Measurements from ENCODE around the gene MRPS23.
"Not testable (repeated sequence)": the region's sequence is repeated elsewhere in the genome, so short reads cannot be mapped to it uniquely, and the experiment has no call there.

MRPS23 gene

GRCh38 chr17:57849163-57849873, 526 bp downstream of the MRPS23 start:
- Histone ChIP-seq H3K36me3 (ENCODE audit: insufficient read depth, low read length) (peaks cover 22% of the 10 kb centered on the region), H3K9ac (ENCODE audit: low read depth, low read length) (peak overlapping the region; percentile 77), H3K4me3 (ENCODE audit: low read length) (peak overlapping the region; percentile 82), H3K4me1 (ENCODE audit: insufficient read depth, low read length) (peaks cover 10% of the 10 kb centered on the region), H3K27ac (ENCODE audit: low read depth, low read length) (peak overlapping the region; percentile 42), H3K9me3 (ENCODE audit: insufficient read depth, low read depth, low read length) (no peaks in the 10 kb centered on the region), H3K27me3 (ENCODE audit: insufficient read depth, low read length) (no peaks in the 10 kb centered on the region)
- WGBS, result 17% methylated on average over 27 of the region's 27 CpGs

- not testable (repeated sequence) for H3K4me1 ChIP-seq (ENCODE audit: insufficient read depth, low read length); H3K27ac ChIP-seq (ENCODE audit: low read depth, low read length); H3K27me3 ChIP-seq (ENCODE audit: insufficient read depth, low read length); H3K9me3 ChIP-seq (ENCODE audit: insufficient read depth, low read depth, low read length); H3K4me3 ChIP-seq (ENCODE audit: low read length); H3K9ac ChIP-seq (ENCODE audit: low read depth, low read length)
- H3K36me3 ChIP-seq (ENCODE audit: insufficient read depth, low read length), result peaks cover 30% of the 10 kb centered on the region
- 91% methylated on average over 24 of the region's 32 CpGs for WGBS
Observed at GRCh38 chr17:57846056-57846945, 3.5 kb downstream of the MRPS23 start.

- 100% methylated on average over 1 of the region's 1 CpG for whole genome bisulfite sequencing
- H3K27ac ChIP-seq (ENCODE audit: low read depth, low read length), result no peak overlapping the region
- H3K4me1 ChIP-seq (ENCODE audit: insufficient read depth, low read length), result no peaks in the 10 kb centered on the region
- H3K9me3 ChIP-seq (ENCODE audit: insufficient read depth, low read depth, low read length), result no peaks in the 10 kb centered on the region
- no peak overlapping the region for H3K4me3 ChIP-seq (ENCODE audit: low read length)
- peaks cover 55% of the 10 kb centered on the region for H3K36me3 ChIP-seq (ENCODE audit: insufficient read depth, low read length)
- no peaks in the 10 kb centered on the region for H3K27me3 ChIP-seq (ENCODE audit: insufficient read depth, low read length)
- H3K9ac ChIP-seq (ENCODE audit: low read depth, low read length), result no peak overlapping the region
Observed at GRCh38 chr17:57842280-57842679, 7.6 kb downstream of the MRPS23 start.

GRCh38 chr17:57839571-57839923, 10.3 kb downstream of the MRPS23 start:
- 95% methylated on average over 6 of the region's 6 CpGs for WGBS
- H3K9ac ChIP-seq (ENCODE audit: low read depth, low read length), result no peak overlapping the region
- no peaks in the 10 kb centered on the region for H3K9me3 ChIP-seq (ENCODE audit: insufficient read depth, low read depth, low read length)
- no peaks in the 10 kb centered on the region for H3K27me3 ChIP-seq (ENCODE audit: insufficient read depth, low read length)
- no peaks in the 10 kb centered on the region for H3K4me1 ChIP-seq (ENCODE audit: insufficient read depth, low read length)
- H3K27ac ChIP-seq (ENCODE audit: low read depth, low read length), result no peak overlapping the region
- no peak overlapping the region for H3K4me3 ChIP-seq (ENCODE audit: low read length)
- peaks cover 45% of the 10 kb centered on the region for H3K36me3 ChIP-seq (ENCODE audit: insufficient read depth, low read length)

GRCh38 chr17:57838857-57839570, 10.8 kb downstream of the MRPS23 start:
- no peak overlapping the region for H3K27ac ChIP-seq (ENCODE audit: low read depth, low read length)
- no peak overlapping the region for H3K9ac ChIP-seq (ENCODE audit: low read depth, low read length)
- no peaks in the 10 kb centered on the region for H3K27me3 ChIP-seq (ENCODE audit: insufficient read depth, low read length)
- H3K36me3 ChIP-seq (ENCODE audit: insufficient read depth, low read length), result peaks cover 43% of the 10 kb centered on the region
- H3K4me3 ChIP-seq (ENCODE audit: low read length), result no peak overlapping the region
- H3K9me3 ChIP-seq (ENCODE audit: insufficient read depth, low read depth, low read length), result no peaks in the 10 kb centered on the region
- 77% methylated on average over 6 of the region's 6 CpGs for WGBS
- H3K4me1 ChIP-seq (ENCODE audit: insufficient read depth, low read length), result no peaks in the 10 kb centered on the region

GRCh38 chr17:57838453-57838852, 11.4 kb downstream of the MRPS23 start:
- Histone ChIP-seq H3K27ac (ENCODE audit: low read depth, low read length) (no peak overlapping the region), H3K9me3 (ENCODE audit: insufficient read depth, low read depth, low read length) (no peaks in the 10 kb centered on the region), H3K27me3 (ENCODE audit: insufficient read depth, low read length) (no peaks in the 10 kb centered on the region), H3K4me3 (ENCODE audit: low read length) (no peak overlapping the region), H3K36me3 (ENCODE audit: insufficient read depth, low read length) (peaks cover 42% of the 10 kb centered on the region), H3K9ac (ENCODE audit: low read depth, low read length) (no peak overlapping the region), H3K4me1 (ENCODE audit: insufficient read depth, low read length) (no peaks in the 10 kb centered on the region)
- 96% methylated on average over 4 of the region's 4 CpGs for WGBS

GRCh38 chr17:57835333-57835900, 14.4 kb downstream of the MRPS23 start:
- Histone ChIP-seq H3K4me3 (ENCODE audit: low read length) (no peak overlapping the region), H3K9ac (ENCODE audit: low read depth, low read length) (no peak overlapping the region), H3K36me3 (ENCODE audit: insufficient read depth, low read length) (peaks cover 27% of the 10 kb centered on the region), H3K27me3 (ENCODE audit: insufficient read depth, low read length) (no peaks in the 10 kb centered on the region), H3K4me1 (ENCODE audit: insufficient read depth, low read length) (peaks cover 9% of the 10 kb centered on the region), H3K9me3 (ENCODE audit: insufficient read depth, low read depth, low read length) (no peaks in the 10 kb centered on the region), H3K27ac (ENCODE audit: low read depth, low read length) (no peak overlapping the region)
- 89% methylated on average over 2 of the region's 2 CpGs for WGBS

GRCh38 chr17:57834146-57834741, 15.6 kb downstream of the MRPS23 start:
- no peak overlapping the region for H3K9ac ChIP-seq (ENCODE audit: low read depth, low read length)
- H3K27ac ChIP-seq (ENCODE audit: low read depth, low read length), result no peak overlapping the region
- WGBS, result 76% methylated on average over 13 of the region's 13 CpGs
- H3K27me3 ChIP-seq (ENCODE audit: insufficient read depth, low read length), result no peaks in the 10 kb centered on the region
- peaks cover 17% of the 10 kb centered on the region for H3K36me3 ChIP-seq (ENCODE audit: insufficient read depth, low read length)
- H3K9me3 ChIP-seq (ENCODE audit: insufficient read depth, low read depth, low read length), result no peaks in the 10 kb centered on the region
- H3K4me1 ChIP-seq (ENCODE audit: insufficient read depth, low read length), result peaks cover 9% of the 10 kb centered on the region
- no peak overlapping the region for H3K4me3 ChIP-seq (ENCODE audit: low read length)

GRCh38 chr17:57833179-57833939, 16.5 kb downstream of the MRPS23 start:
- WGBS, result 9% methylated on average over 13 of the region's 13 CpGs
- no peaks in the 10 kb centered on the region for H3K27me3 ChIP-seq (ENCODE audit: insufficient read depth, low read length)
- H3K4me1 ChIP-seq (ENCODE audit: insufficient read depth, low read length), result peaks cover 9% of the 10 kb centered on the region
- H3K36me3 ChIP-seq (ENCODE audit: insufficient read depth, low read length), result peaks cover 8% of the 10 kb centered on the region; the same call in 1 of the 2 replicates
- no peak overlapping the region for H3K9ac ChIP-seq (ENCODE audit: low read depth, low read length)
- no peaks in the 10 kb centered on the region for H3K9me3 ChIP-seq (ENCODE audit: insufficient read depth, low read depth, low read length)
- H3K27ac ChIP-seq (ENCODE audit: low read depth, low read length), result peak overlapping the region; percentile 74; the same call in 1 of the 2 replicates
- H3K4me3 ChIP-seq (ENCODE audit: low read length), result peak overlapping the region; percentile 40
